Stimulated activated CD4-positive, alpha-beta T cell treated with anti-CD3 and anti-CD28 coated beads, Interleukin-4, amount 100 ng/mL, for 4 hours (primary cell): Measurements from ENCODE around the gene TNXB.
A peak's percentile ranks its signal among the peaks of the same experiment; 100 is the strongest.

ENCODE experiments used
- DNase-seq, 2 experiments: peaks; one replicate each; pipeline ENCODE4 v3.0.0-alpha.2; 2020

TNXB gene

GRCh38 chr6:32137454-32137853 is 28.3 kb upstream of the TNXB start:
- DNase-seq = no peak

- no peak for DNase-seq
These were observed 24.6 kb upstream of the TNXB start for GRCh38 chr6:32133786-32134185.

- no peak for DNase-seq
These were observed 23.0 kb upstream of the TNXB start for GRCh38 chr6:32132110-32132509.

GRCh38 chr6:32131439-32131948 is 22.4 kb upstream of the TNXB start:
- DNase-seq = no peak

- no peak for DNase-seq
These were observed 20.4 kb upstream of the TNXB start for GRCh38 chr6:32129297-32130088.

GRCh38 chr6:32128751-32129296 is 19.7 kb upstream of the TNXB start:
- DNase-seq = no peak

- peak; percentile 92 to 99 for DNase-seq
These were observed 18.8 kb upstream of the TNXB start, which contains the start of gene ATF6B for GRCh38 chr6:32127717-32128592. TSS of gene ATF6B (minus strand) at chr6:32128246. CDS start at chr6:32128207, 39 bp downstream.

- no peak for DNase-seq
These were observed 18.2 kb upstream of the TNXB start for GRCh38 chr6:32127409-32127716.

GRCh38 chr6:32126880-32127279 is 17.7 kb upstream of the TNXB start:
- no peak for DNase-seq

- no peak for DNase-seq
These were observed 14.5 kb upstream of the TNXB start for GRCh38 chr6:32123681-32124080.

- no peak for DNase-seq
These were observed 11.5 kb upstream of the TNXB start for GRCh38 chr6:32120573-32121059.

GRCh38 chr6:32118782-32119628 is 9.9 kb upstream of the TNXB start:
- DNase-seq = peak; percentile 53 to 66

GRCh38 chr6:32117461-32117860 is 8.3 kb upstream of the TNXB start:
- no peak for DNase-seq

- DNase-seq = no peak
These were observed 7.5 kb upstream of the TNXB start for GRCh38 chr6:32116674-32117073.

- no peak for DNase-seq
These were observed 6.5 kb upstream of the TNXB start for GRCh38 chr6:32115623-32116022.

GRCh38 chr6:32114796-32115195 is 5.7 kb upstream of the TNXB start:
- DNase-seq = no peak

- DNase-seq = no peak
These were observed 4.5 kb upstream of the TNXB start for GRCh38 chr6:32113386-32114352.

- no peak for DNase-seq
These were observed 3.4 kb upstream of the TNXB start for GRCh38 chr6:32112431-32112980.

GRCh38 chr6:32111424-32112066 is 2.4 kb upstream of the TNXB start:
- no peak for DNase-seq

- no peak for DNase-seq
These were observed 1.5 kb upstream of the TNXB start for GRCh38 chr6:32110632-32111031.
